OCI-LY3 (cell line): Measurements from ENCODE around the gene PRSS56.

ENCODE experiments used
- CTCF ChIP-seq: fragments of 200-600, 300-600 bp; sonication (generic); IDR thresholded peaks from 2 replicates; pipeline ENCODE4 v1.5.1; 2014; ENCODE audit warnings: antibody characterized with exemption, low read length, low read depth
- EZH2phosphoT487 ChIP-seq: fragments of 200-600 bp; shearing (Covaris generic); IDR thresholded peaks from 2 replicates; pipeline ENCODE4 v1.6.1; 2018; ENCODE audit warnings: antibody characterized with exemption, mixed run types, low read depth

GRCh38 chr2:232490221-232491138 is 29.7 kb upstream of the PRSS56 start:
- no peak for TF ChIP-seq CTCF
- no peak for TF ChIP-seq EZH2phosphoT487
